ENCODE results near the gene ELAC2.

ELAC2 gene

DNA sequence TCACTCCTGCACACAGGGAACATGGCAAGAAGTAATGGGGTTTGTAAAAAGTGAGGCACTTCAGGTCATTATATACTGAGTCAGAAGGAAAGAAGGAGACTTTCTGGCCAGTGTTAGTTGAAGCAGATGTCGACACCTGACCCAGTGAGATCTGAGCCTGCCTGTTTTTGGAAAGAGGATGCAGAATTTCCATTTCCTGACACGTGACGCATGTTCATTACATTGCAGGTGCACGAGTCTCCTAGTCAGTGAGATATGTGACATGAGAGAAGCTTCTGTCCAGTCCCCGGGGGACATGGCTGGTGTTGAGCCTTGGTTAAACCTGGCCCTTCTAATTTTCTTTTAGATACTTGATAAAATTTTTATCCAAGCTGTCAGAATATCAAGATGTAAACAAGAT, 62.3 kb downstream of the ELAC2 start:
- no peak for TF ChIP-seq ZFX (IDR thresholded peaks at IDR 0.05; ENCODE audit: borderline replicate concordance)
- TF ChIP-seq, protein P1, sequence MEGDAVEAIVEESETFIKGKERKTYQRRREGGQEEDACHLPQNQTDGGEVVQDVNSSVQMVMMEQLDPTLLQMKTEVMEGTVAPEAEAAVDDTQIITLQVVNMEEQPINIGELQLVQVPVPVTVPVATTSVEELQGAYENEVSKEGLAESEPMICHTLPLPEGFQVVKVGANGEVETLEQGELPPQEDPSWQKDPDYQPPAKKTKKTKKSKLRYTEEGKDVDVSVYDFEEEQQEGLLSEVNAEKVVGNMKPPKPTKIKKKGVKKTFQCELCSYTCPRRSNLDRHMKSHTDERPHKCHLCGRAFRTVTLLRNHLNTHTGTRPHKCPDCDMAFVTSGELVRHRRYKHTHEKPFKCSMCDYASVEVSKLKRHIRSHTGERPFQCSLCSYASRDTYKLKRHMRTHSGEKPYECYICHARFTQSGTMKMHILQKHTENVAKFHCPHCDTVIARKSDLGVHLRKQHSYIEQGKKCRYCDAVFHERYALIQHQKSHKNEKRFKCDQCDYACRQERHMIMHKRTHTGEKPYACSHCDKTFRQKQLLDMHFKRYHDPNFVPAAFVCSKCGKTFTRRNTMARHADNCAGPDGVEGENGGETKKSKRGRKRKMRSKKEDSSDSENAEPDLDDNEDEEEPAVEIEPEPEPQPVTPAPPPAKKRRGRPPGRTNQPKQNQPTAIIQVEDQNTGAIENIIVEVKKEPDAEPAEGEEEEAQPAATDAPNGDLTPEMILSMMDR (IDR thresholded peaks at IDR 0.05): no peak
- no peak overlapping the region for H3K27ac ChIP-seq

DNA sequence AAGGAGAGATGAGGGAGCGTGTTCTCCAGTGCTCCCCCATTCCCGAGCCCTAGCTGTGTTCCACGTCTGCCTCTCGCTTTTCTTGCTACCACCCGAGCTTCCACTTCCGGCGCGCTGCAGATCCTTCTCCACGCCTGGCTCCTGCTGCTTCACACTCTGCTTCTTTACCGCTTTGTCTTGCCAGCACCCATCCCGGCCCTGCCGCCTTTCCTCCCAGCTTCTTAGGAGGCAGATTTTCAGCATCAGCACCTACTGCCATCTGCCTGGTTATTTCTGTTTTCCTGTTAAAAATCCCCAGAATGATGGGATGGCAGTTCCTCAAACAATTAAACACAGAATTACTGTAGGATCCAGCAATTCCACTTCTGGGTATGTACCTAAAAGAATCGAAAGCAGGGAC, 64.7 kb downstream of the ELAC2 start:
- H3K27ac ChIP-seq: no peak overlapping the region
- no peak for TF ChIP-seq ZFX (IDR thresholded peaks at IDR 0.05; ENCODE audit: borderline replicate concordance)
- TF ChIP-seq, protein P1 (IDR thresholded peaks at IDR 0.05): no peak

GRCh38 chr17:12952012-12952411, 65.8 kb downstream of the ELAC2 start:
- TF ChIP-seq, protein P1 (IDR thresholded peaks at IDR 0.05): no peak
- no peak for TF ChIP-seq ZFX (IDR thresholded peaks at IDR 0.05; ENCODE audit: borderline replicate concordance)
- no peak overlapping the region for H3K27ac ChIP-seq

DNA sequence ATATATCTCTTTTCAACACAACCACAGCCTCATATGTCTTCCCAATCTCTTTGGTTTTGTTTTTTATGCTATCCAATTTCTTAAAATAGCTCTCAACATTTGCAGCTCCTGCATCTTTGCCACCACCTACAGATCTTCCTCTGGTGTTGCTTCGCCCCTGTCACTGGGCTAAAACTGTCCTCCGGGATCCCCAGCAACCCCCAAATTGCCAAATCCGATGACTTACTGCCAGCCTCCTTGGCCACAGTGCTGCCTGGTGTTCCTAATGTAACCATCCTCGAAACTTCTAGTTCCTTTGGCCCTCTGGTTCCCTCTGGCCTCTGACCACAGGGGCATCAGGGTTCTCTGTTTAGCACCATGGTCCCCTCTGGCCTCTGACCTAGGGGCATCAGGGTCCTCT, 70.8 kb downstream of the ELAC2 start:
- H3K27ac ChIP-seq: no peak overlapping the region
- TF ChIP-seq, protein P1 (IDR thresholded peaks at IDR 0.05): no peak
- no peak for TF ChIP-seq ZFX (IDR thresholded peaks at IDR 0.05; ENCODE audit: borderline replicate concordance)

All from 22Rv1 (cell line).